ENCODE results near the gene TFIP11.

DNA sequence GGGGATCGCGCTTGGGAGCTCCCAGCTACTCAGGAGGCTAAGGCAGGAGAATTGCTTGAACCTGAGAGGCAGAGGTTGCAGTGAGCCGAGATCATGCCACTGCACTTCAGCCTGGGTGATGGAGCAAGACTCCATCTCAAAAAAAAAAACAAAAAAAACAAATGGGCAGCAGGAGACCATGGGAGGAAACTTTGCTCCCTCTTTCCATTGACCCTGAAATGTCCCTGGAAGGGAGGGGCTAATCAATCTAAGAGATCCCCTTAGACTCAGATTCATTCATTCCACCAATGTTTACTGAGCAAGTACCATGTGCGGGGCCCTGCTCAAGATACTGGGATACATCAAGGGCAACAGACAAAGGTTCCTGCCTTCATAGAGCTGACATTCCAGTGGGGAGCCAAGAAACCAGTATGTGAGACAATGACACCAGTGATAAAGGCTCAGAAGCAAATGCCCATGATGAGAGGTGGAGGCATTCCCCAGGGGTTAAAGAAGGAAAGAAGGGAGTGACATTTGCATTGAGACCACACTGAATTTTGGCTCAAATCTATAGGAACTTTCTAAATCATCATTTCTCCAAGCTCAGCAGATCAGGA, 37.7 kb upstream of the TFIP11 start:
- TF ChIP-seq POLR2AphosphoS5 (IDR thresholded peaks at IDR 0.05) (no peak), CTCF (IDR thresholded peaks at IDR 0.05 in 8 of 11, conservative IDR thresholded peaks at IDR 0.05 in 3 of 11) (no peak)
